Keratinocyte (primary cell): ENCODE measurements around the gene PADI4. TPM values are rescaled to one million over a fixed set of nuclear protein-coding genes. Genes with fewer than 3 reads are reported as not detected.

Source experiments
- DNase-seq: peaks from one replicate; pipeline ENCODE4 v3.0.0-alpha.2; 2011; ENCODE audit warnings: low read depth, missing footprints, low spot score
- FAIRE-seq: peaks from 2 replicates; lab custom pipeline; 2011; peaks lifted over from hg19 to GRCh38; lab: Jason Lieb, UNC
- H2AFZ ChIP-seq: 2 replicates; pipeline ENCODE4 v1.6.0; 2012; ENCODE audit warnings: low read length, control low read depth, inconsistent platforms; ENCODE audit not compliant: control insufficient read depth
- H3K27ac ChIP-seq: 2 replicates; pipeline ENCODE4 v1.5.1; 2011; ENCODE audit warnings: low read length; ENCODE audit not compliant: control insufficient read depth, insufficient read depth
- H3K27me3 ChIP-seq: 3 replicates; pipeline ENCODE4 v1.6.0; 2011; ENCODE audit warnings: low read length; ENCODE audit not compliant: control insufficient read depth, insufficient read depth; ENCODE audit errors: extremely low read depth
- H3K36me3 ChIP-seq, 2 experiments: 2 replicates in 1 of 2; 3 replicates in 1 of 2; pipeline ENCODE4 v1.5.1; 2011; ENCODE audit warnings: low read length in 2 of 2, mild to moderate bottlenecking in 1 of 2; ENCODE audit not compliant: control insufficient read depth in 2 of 2, insufficient read depth in 2 of 2; ENCODE audit errors: extremely low read depth in 1 of 2
- H3K4me1 ChIP-seq: 3 replicates; pipeline ENCODE4 v1.5.1; 2011; ENCODE audit warnings: low read length; ENCODE audit not compliant: control insufficient read depth, insufficient read depth; ENCODE audit errors: extremely low read depth
- H3K4me2 ChIP-seq: 3 replicates; pipeline ENCODE4 v1.6.0; 2011; ENCODE audit warnings: low read depth, low read length; ENCODE audit not compliant: control insufficient read depth, insufficient read depth; ENCODE audit errors: extremely low read depth
- H3K4me3 ChIP-seq, 3 experiments: fragments of 200-600 bp in 1 of 3; sonication (generic) in 1 of 3; 2 replicates in 2 of 3; 3 replicates in 1 of 3; pipeline ENCODE4 v1.5.1; 2011 to 2016; ENCODE audit warnings: low read length in 3 of 3, mild to moderate bottlenecking in 3 of 3, control low read depth in 2 of 3, inconsistent platforms in 1 of 3, low read depth in 1 of 3, mixed read lengths in 1 of 3, mixed run types in 1 of 3, moderate library complexity in 1 of 3; ENCODE audit not compliant: control insufficient read depth in 2 of 3, insufficient read depth in 2 of 3; ENCODE audit errors: extremely low read depth in 1 of 3
- H3K79me2 ChIP-seq: 2 replicates; pipeline ENCODE4 v1.6.0; 2012; ENCODE audit warnings: low read length; ENCODE audit not compliant: control insufficient read depth, insufficient read depth
- H3K9ac ChIP-seq: 3 replicates; pipeline ENCODE4 v1.6.0; 2011; ENCODE audit warnings: low read length; ENCODE audit not compliant: control insufficient read depth, insufficient read depth; ENCODE audit errors: extremely low read depth
- H3K9me1 ChIP-seq: 3 replicates; pipeline ENCODE4 v1.6.0; 2011; ENCODE audit warnings: low read length; ENCODE audit not compliant: control insufficient read depth, insufficient read depth; ENCODE audit errors: extremely low read depth
- H3K9me3 ChIP-seq: 2 replicates; pipeline ENCODE4 v1.5.1; 2012; ENCODE audit warnings: low read depth, low read length; ENCODE audit not compliant: control insufficient read depth
- H4K20me1 ChIP-seq: 3 replicates; pipeline ENCODE4 v1.6.0; 2011; ENCODE audit warnings: low read length; ENCODE audit not compliant: control insufficient read depth, insufficient read depth; ENCODE audit errors: extremely low read depth
- EZH2 ChIP-seq: IDR thresholded peaks from one replicate; pipeline ENCODE4 v1.6.1; 2012; ENCODE audit warnings: inconsistent platforms, mild to moderate bottlenecking, low read length, moderate library complexity
- dilution Hi-C: fragments of 300-500 bp; cut with MboI; formaldehyde crosslinking; loops from one replicate; pipeline ENCODE4 v1.7.0; 2020; ENCODE audit warnings: low sequenced_read_pairs; ENCODE audit not compliant: extremely low pct_ligation_motif_present
- polyA plus RNA-seq, 5 experiments: library from polyadenylated mRNA; depleted of rRNA in 3 of 5; stranded (reverse) in 3 of 5; stranded (forward) in 1 of 5; unstranded in 1 of 5; fragments of >200 nt; gene quantifications; 1 replicate in 1 of 5; 2 replicates in 3 of 5; 3 replicates in 1 of 5; pipeline versions ENCODE4 v1.2.1 to v1.2.3, GENCODE V29; 2011 to 2012; ENCODE audit warnings: missing spikeins in 2 of 5, low read depth in 1 of 5, low replicate concordance in 1 of 5
- TF ChIP-seq, protein P1 (sequence below), 3 experiments: IDR thresholded peaks in 1 of 3; conservative IDR thresholded peaks in 1 of 3; optimal IDR thresholded peaks in 1 of 3; 2 replicates in 2 of 3; 3 replicates in 1 of 3; pipeline versions ENCODE3 to v1.5.1; 2011; ENCODE audit warnings: low read length in 3 of 3, mild to moderate bottlenecking in 3 of 3, moderate library complexity in 2 of 3, control low read depth in 1 of 3, inconsistent platforms in 1 of 3; ENCODE audit not compliant: insufficient read depth in 2 of 3; ENCODE audit errors: extremely low read depth in 1 of 3

PADI4 gene
- polyA plus RNA-seq, 1 donor (not counting 4 experiments of a cell fraction or from before 2014, with no cell fraction given), result 0.03 TPM

DNA sequence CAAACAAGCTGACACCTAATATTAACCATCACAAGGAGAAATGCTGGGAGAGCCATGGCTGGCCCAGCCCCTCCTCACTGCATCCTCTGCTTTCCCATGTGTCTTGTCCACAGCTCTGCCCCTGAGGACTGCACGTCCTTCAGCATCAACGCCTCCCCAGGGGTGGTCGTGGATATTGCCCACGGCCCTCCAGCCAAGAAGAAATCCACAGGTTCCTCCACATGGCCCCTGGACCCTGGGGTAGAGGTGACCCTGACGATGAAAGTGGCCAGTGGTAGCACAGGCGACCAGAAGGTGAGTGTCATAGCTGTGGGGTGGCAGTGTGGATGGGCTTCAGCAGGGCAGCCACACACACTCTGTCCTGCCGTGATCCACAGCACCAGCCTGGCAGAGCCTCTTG, 22.9 kb downstream of the PADI4 start:
- H3K9me3 ChIP-seq, result no peaks in the 10 kb centered on the region
- TF ChIP-seq, protein P1, sequence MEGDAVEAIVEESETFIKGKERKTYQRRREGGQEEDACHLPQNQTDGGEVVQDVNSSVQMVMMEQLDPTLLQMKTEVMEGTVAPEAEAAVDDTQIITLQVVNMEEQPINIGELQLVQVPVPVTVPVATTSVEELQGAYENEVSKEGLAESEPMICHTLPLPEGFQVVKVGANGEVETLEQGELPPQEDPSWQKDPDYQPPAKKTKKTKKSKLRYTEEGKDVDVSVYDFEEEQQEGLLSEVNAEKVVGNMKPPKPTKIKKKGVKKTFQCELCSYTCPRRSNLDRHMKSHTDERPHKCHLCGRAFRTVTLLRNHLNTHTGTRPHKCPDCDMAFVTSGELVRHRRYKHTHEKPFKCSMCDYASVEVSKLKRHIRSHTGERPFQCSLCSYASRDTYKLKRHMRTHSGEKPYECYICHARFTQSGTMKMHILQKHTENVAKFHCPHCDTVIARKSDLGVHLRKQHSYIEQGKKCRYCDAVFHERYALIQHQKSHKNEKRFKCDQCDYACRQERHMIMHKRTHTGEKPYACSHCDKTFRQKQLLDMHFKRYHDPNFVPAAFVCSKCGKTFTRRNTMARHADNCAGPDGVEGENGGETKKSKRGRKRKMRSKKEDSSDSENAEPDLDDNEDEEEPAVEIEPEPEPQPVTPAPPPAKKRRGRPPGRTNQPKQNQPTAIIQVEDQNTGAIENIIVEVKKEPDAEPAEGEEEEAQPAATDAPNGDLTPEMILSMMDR (optimal IDR thresholded peaks at IDR 0.05 in 1 of 3, IDR thresholded peaks at IDR 0.05 in 1 of 3, conservative IDR thresholded peaks at IDR 0.05 in 1 of 3; ENCODE audit: extremely low read depth in 1 of 3, insufficient read depth in 2 of 3, low read length in 3 of 3), result no peak
- TF ChIP-seq EZH2, result no peak
- no peak overlapping the region for H2AFZ ChIP-seq
- no peak overlapping the region for H3K27ac ChIP-seq
- no peaks in the 10 kb centered on the region for H4K20me1 ChIP-seq
- no peaks in the 10 kb centered on the region for H3K4me1 ChIP-seq
- no peak for DNase-seq
- H3K79me2 ChIP-seq, result no peaks in the 10 kb centered on the region
- FAIRE-seq, result no peak
- H3K9ac ChIP-seq, result no peak overlapping the region
- H3K36me3 ChIP-seq, result no peaks in the 10 kb centered on the region
- no peaks in the 10 kb centered on the region for H3K9me1 ChIP-seq
- no peaks in the 10 kb centered on the region for H3K27me3 ChIP-seq
- dilution Hi-C loops, result no loop called here
- no peak overlapping the region for H3K4me2 ChIP-seq
- no peak overlapping the region for H3K4me3 ChIP-seq

DNA sequence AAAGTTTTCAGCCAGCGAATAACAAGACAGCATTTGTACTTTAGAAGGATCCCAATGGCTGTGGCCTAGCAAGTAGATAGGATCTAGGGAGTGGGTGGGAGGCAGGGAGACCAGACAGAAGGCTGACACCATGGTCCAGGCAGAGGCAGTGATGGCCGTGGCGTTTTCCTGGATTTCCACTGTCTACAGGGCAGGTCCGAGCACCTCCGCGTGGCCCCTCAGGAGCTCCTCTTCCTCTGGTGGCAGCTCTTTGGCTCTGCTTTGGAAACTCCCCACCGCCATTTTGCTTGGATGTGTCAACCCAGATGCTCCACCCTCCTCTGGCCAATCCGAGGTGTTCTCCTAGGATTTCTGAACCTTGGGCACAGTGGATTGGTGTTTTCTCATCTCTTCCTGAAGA, 25.1 kb downstream of the PADI4 start:
- no peak overlapping the region for H3K27ac ChIP-seq
- dilution Hi-C loops, result no loop called here
- no peaks in the 10 kb centered on the region for H3K9me1 ChIP-seq
- H3K4me3 ChIP-seq, result no peak overlapping the region
- H3K27me3 ChIP-seq, result no peaks in the 10 kb centered on the region
- H3K36me3 ChIP-seq, result no peaks in the 10 kb centered on the region
- H3K4me2 ChIP-seq, result no peak overlapping the region
- no peaks in the 10 kb centered on the region for H4K20me1 ChIP-seq
- no peak for FAIRE-seq
- DNase-seq, result no peak
- H3K79me2 ChIP-seq, result no peaks in the 10 kb centered on the region
- TF ChIP-seq, protein P1 (optimal IDR thresholded peaks at IDR 0.05 in 1 of 3, IDR thresholded peaks at IDR 0.05 in 1 of 3, conservative IDR thresholded peaks at IDR 0.05 in 1 of 3; ENCODE audit: extremely low read depth in 1 of 3, insufficient read depth in 2 of 3, low read length in 3 of 3), result no peak
- no peak for TF ChIP-seq EZH2
- H3K9ac ChIP-seq, result no peak overlapping the region
- H2AFZ ChIP-seq, result no peak overlapping the region
- peaks cover 4% of the 10 kb centered on the region for H3K4me1 ChIP-seq
- no peaks in the 10 kb centered on the region for H3K9me3 ChIP-seq
